TTC549 (cell line): ENCODE results near the gene SLC22A1.

Experiments
- FAIRE-seq: peaks from 2 replicates; lab custom pipeline; 2012; peaks lifted over from hg19 to GRCh38; lab: Jason Lieb, UNC

SLC22A1 gene

GRCh38 chr6:160173806-160174527 lies 52.4 kb downstream of the SLC22A1 start:
- FAIRE-seq, result no peak

GRCh38 chr6:160174681-160175080 lies 53.1 kb downstream of the SLC22A1 start:
- FAIRE-seq, result no peak

- no peak for FAIRE-seq
Observed at GRCh38 chr6:160177220-160177619, 55.6 kb downstream of the SLC22A1 start.

- no peak for FAIRE-seq
Observed at GRCh38 chr6:160178271-160178670, 56.7 kb downstream of the SLC22A1 start.

- no peak for FAIRE-seq
Observed at GRCh38 chr6:160180706-160181105, 59.1 kb downstream of the SLC22A1 start.

GRCh38 chr6:160188773-160189172 lies 67.2 kb downstream of the SLC22A1 start:
- FAIRE-seq, result no peak

GRCh38 chr6:160190081-160190480 lies 68.5 kb downstream of the SLC22A1 start:
- no peak for FAIRE-seq

GRCh38 chr6:160190973-160191372 lies 69.4 kb downstream of the SLC22A1 start:
- FAIRE-seq, result no peak

GRCh38 chr6:160192840-160193239 lies 71.2 kb downstream of the SLC22A1 start:
- FAIRE-seq, result no peak

- FAIRE-seq, result no peak
Observed at GRCh38 chr6:160194808-160195207, 73.2 kb downstream of the SLC22A1 start.

GRCh38 chr6:160197662-160198061 lies 76.0 kb downstream of the SLC22A1 start:
- FAIRE-seq, result no peak

GRCh38 chr6:160198606-160199211 lies 77.1 kb downstream of the SLC22A1 start:
- no peak for FAIRE-seq

GRCh38 chr6:160201061-160201460 lies 79.4 kb downstream of the SLC22A1 start:
- no peak for FAIRE-seq

GRCh38 chr6:160202411-160202810 lies 80.8 kb downstream of the SLC22A1 start:
- no peak for FAIRE-seq

- no peak for FAIRE-seq
Observed at GRCh38 chr6:160203076-160203475, 81.5 kb downstream of the SLC22A1 start.

GRCh38 chr6:160203522-160203921 lies 81.9 kb downstream of the SLC22A1 start:
- no peak for FAIRE-seq

GRCh38 chr6:160203953-160204352 lies 82.3 kb downstream of the SLC22A1 start:
- no peak for FAIRE-seq

- no peak for FAIRE-seq
Observed at GRCh38 chr6:160204710-160205109, 83.1 kb downstream of the SLC22A1 start.

- no peak for FAIRE-seq
Observed at GRCh38 chr6:160207618-160208017, 86.0 kb downstream of the SLC22A1 start.
